GOT3 (cell line): ENCODE results near the gene KBTBD12.
"Not testable (repeated sequence)": the region's sequence is repeated elsewhere in the genome, so short reads cannot be mapped to it uniquely, and the experiment has no call there.

Source experiments
- DNase-seq: peaks from one replicate; lab custom pipeline; 2025; ENCODE audit warnings: mixed read lengths; lab: John Stamatoyannopoulos, UW

KBTBD12 gene

GRCh38 chr3:127903611-127904375, 11.2 kb upstream of the KBTBD12 start:
- no peak for DNase-seq

DNA sequence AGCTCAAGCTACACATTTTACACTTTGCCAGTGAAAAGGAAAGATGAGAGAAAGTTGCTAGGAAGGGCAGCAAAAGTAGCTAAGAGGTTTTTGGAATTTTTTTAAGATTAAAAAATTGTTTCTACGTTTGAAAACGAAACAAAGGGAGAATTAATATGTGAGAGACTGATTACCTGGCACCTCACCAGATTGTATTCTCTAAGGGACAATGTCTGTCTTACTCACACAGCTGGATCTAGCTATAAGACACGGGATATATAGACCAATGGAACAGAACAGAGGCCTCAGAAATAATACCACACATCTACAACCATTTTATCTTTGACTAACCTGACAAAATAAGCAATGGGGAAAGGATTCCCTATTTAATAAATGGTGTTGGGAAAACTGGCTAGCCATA, 9.5 kb upstream of the KBTBD12 start:
- DNase-seq = no peak

DNA sequence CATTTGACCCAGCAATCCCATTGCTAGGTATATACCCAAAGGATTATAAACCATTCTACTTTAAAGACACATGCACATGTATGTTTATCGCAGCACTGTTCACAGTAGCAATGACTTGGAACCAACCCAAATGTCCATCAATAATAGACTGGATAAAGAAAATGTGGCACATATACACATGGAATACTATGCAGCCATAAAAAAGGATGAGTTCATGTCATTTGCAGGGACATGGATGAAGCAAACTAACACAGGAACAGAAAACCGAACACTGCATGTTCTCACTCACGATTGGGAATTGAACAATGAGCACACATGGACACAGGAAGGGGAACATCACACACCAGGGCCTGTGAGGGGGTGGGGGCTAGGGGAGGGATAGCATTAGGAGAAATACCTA, 8.4 kb upstream of the KBTBD12 start:
- not testable (repeated sequence) for DNase-seq

DNA sequence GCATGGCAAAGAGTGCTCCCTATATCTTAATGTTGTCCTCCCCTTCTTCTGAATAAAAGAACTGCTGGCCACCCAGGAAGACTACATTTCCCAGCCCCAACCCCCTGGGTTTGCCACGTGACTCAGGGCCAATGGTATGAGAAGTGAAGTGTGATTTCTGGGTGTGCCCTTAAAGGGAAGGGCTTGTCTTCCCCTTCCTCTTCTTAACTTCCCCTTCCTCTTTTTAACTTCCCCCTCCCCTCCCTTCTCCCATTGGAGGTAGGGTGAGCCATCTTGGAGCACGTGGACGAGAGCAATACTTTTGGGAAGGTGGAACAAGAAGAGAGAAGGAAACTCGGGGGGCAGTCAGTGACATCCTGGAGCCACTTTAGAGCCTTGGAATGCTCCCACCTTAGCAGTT, 6.8 kb upstream of the KBTBD12 start:
- DNase-seq = no peak

- no peak for DNase-seq
Observed at GRCh38 chr3:127908951-127909350, 6.1 kb upstream of the KBTBD12 start.

- DNase-seq = no peak
Observed at GRCh38 chr3:127909646-127910045, 5.4 kb upstream of the KBTBD12 start.

- DNase-seq = no peak
Observed at GRCh38 chr3:127911421-127911931, 3.6 kb upstream of the KBTBD12 start.

DNA sequence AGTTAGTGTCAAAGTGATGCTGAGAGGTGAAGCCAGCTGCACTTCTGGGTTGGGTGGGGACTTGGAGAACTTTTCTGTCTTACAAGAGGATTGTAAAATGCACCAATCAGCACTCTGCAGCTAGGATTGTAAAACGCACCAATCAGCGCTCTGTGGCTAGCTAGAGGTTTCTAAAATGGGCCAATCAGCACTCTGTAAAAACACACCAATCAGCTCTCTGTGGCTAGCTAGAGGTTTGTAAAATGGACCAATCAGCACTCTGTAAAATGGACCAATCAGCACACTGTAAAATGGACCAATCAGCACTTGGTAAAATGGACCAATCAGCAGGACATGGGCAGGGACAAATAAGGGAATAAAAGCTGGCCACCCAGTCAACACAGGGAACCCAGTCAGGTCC, 1.2 kb upstream of the KBTBD12 start:
- not testable (repeated sequence) for DNase-seq

- no peak for DNase-seq
Observed at GRCh38 chr3:127914584-127914983, 448 bp upstream of the KBTBD12 start.

GRCh38 chr3:127915937-127916493, 983 bp downstream of the KBTBD12 start:
- DNase-seq = no peak

- DNase-seq = no peak
Observed at GRCh38 chr3:127920738-127921137, 5.7 kb downstream of the KBTBD12 start.

DNA sequence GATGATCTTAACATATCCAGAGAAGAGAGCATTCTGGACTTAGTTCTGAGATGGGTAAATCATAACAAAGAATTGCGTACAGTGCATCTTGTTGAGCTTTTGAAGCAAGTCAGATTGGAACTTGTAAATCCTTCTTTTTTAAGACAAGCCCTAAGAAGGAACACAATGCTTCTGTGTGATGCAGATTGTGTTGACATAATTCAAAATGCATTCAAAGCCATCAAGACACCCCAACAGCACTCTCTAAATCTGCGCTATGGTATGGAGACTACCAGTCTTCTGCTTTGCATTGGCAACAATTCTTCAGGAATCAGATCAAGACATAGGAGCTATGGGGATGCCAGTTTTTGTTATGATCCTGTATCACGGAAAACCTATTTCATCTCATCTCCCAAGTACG, 8.6 kb downstream of the KBTBD12 start:
- DNase-seq = no peak

- no peak for DNase-seq
Observed at GRCh38 chr3:127925384-127925783, 10.4 kb downstream of the KBTBD12 start.

- no peak for DNase-seq
Observed at GRCh38 chr3:127927829-127928604, 13.0 kb downstream of the KBTBD12 start.

GRCh38 chr3:127929818-127930413, 14.9 kb downstream of the KBTBD12 start:
- DNase-seq = no peak

DNA sequence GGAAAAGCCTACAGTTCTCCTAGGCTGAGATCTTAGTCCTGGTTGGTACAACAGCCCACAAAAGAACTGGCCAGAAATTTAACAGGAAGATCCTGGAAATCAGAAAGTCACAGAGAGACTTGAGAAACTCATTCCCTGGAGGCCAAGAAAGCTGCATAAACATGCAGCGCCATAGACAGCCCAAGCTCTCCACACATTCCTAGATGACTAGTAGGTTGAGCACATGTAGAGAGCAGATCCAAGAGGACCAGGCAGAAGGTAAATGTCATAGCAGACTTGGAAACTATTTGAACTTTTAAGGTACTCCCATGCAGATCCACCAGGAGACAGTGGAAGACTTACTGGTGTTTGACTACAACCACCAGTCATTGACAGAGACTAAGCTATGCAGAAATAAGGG, 18.4 kb downstream of the KBTBD12 start:
- DNase-seq = no peak

DNA sequence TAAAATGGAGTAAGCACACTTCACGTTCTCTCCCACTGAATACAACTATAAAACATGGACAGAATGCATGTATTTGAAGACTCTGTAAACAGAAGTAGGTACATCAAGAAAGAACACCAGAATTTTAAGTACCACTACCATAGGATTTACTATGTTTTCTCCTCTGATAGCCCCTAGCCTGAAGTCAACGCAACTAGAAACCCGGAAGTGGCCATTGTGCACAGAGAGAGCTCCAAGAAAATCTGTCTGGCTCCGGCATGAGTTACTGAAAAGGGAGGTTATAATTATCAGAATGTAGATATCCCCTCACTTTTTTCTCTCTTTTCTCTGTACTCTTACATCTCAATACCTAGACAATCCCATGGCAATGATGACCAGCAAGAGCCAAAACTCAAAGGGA, 23.8 kb downstream of the KBTBD12 start:
- DNase-seq = no peak

GRCh38 chr3:127940116-127940515, 25.1 kb downstream of the KBTBD12 start:
- DNase-seq = no peak

DNA sequence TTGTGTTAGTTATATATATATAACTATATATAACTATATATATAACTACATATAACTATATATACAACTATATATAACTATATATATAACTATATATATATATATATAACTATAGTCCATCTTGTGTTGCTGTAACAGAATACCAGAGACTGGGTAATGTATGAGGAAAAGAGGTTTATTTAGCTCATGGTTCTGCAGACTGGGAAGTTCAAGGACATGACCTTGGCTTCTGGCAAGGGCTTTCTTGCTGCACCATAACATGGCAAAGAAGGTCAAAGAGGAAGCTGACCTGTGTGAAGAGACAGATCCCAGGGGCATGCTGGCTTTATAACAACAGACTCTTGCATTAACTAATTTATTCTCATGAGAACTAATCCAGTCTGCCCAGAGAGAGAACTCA, 27.6 kb downstream of the KBTBD12 start:
- no peak for DNase-seq

- DNase-seq = no peak
Observed at GRCh38 chr3:127948211-127948610, 33.2 kb downstream of the KBTBD12 start.

DNA sequence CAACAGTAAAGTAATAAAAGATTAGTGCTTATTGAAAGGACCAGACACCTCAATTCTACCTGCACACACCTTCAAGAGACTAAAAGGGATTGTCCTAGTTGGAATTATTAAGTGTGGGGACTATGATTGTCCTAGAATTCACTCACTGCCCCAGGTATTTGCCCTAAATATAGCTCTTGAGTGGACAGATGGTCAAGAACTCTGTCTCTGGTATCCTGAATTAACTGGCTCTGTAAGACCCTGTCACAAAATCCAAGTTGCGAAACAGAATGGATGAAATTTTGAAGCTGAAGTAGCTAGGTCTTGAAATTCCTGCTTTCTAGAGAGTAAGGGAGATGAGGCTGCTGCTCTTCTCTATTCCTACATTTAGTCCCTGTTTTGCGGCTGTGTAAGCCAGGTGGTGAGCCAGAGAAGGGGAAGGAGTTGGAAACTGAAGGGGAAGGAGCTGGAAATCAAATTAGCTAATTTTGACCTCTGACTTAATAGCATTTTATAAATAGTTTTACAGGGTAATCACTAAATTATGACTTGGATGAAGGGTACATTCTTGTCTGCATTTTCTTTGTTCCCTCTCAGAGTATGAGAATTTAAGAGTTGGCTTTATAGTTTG, 34.5 kb downstream of the KBTBD12 start:
- no peak for DNase-seq

- DNase-seq = no peak
Observed at GRCh38 chr3:127951276-127951675, 36.2 kb downstream of the KBTBD12 start.
